NCI-H524 treated with DMSO at 0.1 percent for 48 hours (cell line): ENCODE results near the gene PRPF31.

Experiments used
- DNase-seq: peaks from one replicate; lab custom pipeline; 2025; lab: John Stamatoyannopoulos, UW

Gene PRPF31

GRCh38 chr19:54142166-54142780, 26.7 kb downstream of the PRPF31 start:
- DNase-seq = no peak

- DNase-seq = no peak
Observed at GRCh38 chr19:54145541-54146158, 30.1 kb downstream of the PRPF31 start.

- no peak for DNase-seq
Observed at GRCh38 chr19:54147676-54148075, 32.1 kb downstream of the PRPF31 start.

- DNase-seq = no peak
Observed at GRCh38 chr19:54148158-54148557, 32.6 kb downstream of the PRPF31 start.

- no peak for DNase-seq
Observed at GRCh38 chr19:54149021-54149812, 33.7 kb downstream of the PRPF31 start.

- DNase-seq = no peak
Observed at GRCh38 chr19:54151362-54152035, 35.9 kb downstream of the PRPF31 start.

- no peak for DNase-seq
Observed at GRCh38 chr19:54152267-54152666, 36.7 kb downstream of the PRPF31 start.

- DNase-seq = no peak
Observed at GRCh38 chr19:54152878-54153524, 37.4 kb downstream of the PRPF31 start.

- DNase-seq = no peak
Observed at GRCh38 chr19:54153731-54154326, 38.3 kb downstream of the PRPF31 start.

- DNase-seq = no peak
Observed at GRCh38 chr19:54154603-54155345, 39.2 kb downstream of the PRPF31 start.

- DNase-seq = no peak
Observed at GRCh38 chr19:54155694-54156093, 40.1 kb downstream of the PRPF31 start.

- DNase-seq = no peak
Observed at GRCh38 chr19:54156490-54156889, 40.9 kb downstream of the PRPF31 start.

- DNase-seq = no peak
Observed at GRCh38 chr19:54156953-54157352, 41.4 kb downstream of the PRPF31 start.

- DNase-seq = no peak
Observed at GRCh38 chr19:54158812-54159351, 43.3 kb downstream of the PRPF31 start.

GRCh38 chr19:54159352-54160181, 44.0 kb downstream of the PRPF31 start, which contains the start of gene LENG1:
LENG1 (minus strand) TSS chr19:54159721; CDS start chr19:54159695, 26 bp downstream.
- peak; percentile 98 for DNase-seq

GRCh38 chr19:54160182-54160811, 44.7 kb downstream of the PRPF31 start:
- DNase-seq = no peak

GRCh38 chr19:54160854-54161253, 45.3 kb downstream of the PRPF31 start:
- DNase-seq = no peak

- DNase-seq = no peak
Observed at GRCh38 chr19:54162241-54162805, 46.8 kb downstream of the PRPF31 start.

GRCh38 chr19:54162884-54163283, 47.3 kb downstream of the PRPF31 start:
- no peak for DNase-seq
